ENCODE results near the gene MUC5AC.

- TF ChIP-seq CTCF (conservative IDR thresholded peaks at IDR 0.05; ENCODE audit: low read length) (no peak), EZH2phosphoT487 (IDR thresholded peaks at IDR 0.05; ENCODE audit: borderline replicate concordance, low read depth, low read length) (no peak)
Measured at GRCh38 chr11:1120532-1121330, 37.0 kb upstream of the MUC5AC start.

All from OCI-LY7 (cell line).